Fibroblast of gingiva (primary cell): Measurements from ENCODE around the gene LUC7L.
"Not testable (repeated sequence)": the region's sequence is repeated elsewhere in the genome, so short reads cannot be mapped to it uniquely, and the experiment has no call there.

ENCODE experiments used
- DNase-seq: peaks from one replicate; pipeline ENCODE4 v3.0.0-alpha.2; 2011; ENCODE audit warnings: low read depth

Gene LUC7L

DNA sequence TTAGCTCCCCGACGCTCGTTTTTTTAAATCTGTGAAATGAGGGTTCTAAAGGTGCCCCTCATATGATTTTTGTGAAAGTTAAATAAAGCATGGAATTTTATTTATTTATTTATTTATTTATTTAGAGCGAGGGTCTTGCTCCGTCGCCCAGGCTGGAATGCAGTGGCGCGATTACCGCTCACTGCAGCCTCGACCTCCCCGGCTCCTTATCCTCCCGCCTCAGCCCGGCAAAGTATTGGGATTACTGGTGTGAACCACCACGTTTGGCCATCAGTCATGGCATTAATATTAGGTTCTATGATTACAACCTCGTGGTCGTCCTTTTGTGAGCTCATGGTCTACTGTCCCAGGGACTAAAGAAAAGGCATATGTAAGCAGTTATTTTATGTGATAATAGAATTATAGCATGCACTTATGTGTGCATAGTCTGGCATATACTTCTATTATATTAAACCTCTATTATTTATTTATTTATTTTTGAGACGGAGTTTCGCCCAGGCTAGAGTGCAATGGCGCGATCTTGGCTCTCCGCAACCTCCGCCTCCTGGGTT lies 557 bp upstream of the LUC7L start:
- no peak for DNase-seq

DNA sequence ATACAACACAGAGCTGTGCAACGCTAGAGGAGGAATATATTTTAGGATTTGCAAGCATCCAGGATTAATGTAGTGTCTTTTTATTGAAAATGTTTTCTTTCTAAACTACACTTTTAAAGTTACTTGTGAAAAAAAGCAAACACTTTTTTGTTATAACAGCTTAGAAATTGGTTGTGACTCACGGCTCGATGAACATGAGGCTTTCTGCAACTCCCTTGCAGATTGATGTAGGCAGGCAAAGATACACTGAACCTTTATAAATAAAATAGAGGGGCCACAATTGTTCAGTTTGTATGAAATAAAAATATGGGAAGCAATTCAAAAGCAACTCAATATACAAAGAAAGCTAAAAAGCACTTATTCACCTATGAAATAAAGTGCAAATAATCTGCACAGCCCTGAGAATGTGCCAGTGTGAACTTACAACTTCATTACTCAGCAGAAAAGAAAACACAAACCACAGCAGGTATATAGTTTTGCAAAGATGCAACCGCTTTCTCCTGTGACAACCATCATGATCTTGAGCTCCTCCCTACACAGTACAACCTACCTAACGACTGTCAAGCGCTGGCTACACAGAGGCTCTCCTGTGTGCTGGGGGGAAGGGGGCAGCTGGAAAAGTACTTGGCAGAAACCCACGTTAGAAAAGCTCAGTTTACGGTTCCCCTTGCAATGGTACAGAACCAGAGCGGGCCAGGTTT lies 948 bp downstream of the LUC7L start:
- no peak for DNase-seq

DNA sequence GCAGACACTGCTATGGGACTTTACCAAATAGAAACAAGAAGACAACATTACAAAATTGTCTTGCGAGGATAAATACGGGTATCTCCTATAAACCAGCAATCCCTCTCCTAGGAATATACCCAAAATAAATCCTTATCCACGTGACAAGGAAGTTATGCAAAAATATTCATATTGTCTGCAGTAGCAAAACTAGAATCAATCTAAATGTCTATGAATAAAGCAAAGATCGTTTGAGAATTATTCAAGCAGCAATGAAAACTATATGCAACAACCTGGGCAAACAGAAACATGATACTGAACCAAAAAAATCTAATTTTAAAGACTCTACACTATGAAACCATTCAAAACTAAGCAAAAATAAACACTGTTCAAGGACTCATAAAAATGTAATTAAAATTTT lies 9.2 kb downstream of the LUC7L start:
- DNase-seq, result no peak

DNA sequence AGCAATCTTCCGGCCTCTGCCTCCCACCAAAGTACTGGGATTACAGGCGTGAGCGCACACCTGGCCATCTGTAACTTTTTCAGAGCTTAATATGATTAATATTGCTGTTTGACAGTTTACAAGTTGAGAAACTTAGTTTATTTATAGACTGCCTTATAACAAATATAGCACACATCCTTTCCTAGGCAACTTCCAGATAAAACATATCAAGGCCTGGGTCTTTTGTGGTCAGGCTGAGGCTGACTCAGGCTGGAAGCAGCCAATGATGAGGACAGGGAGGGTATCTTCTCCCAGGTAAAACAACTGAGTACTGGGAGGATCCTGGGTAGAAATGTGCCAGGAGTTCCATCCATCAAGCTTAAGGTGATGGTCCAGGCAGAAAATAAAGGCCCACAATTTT lies 16.2 kb downstream of the LUC7L start:
- no peak for DNase-seq

DNA sequence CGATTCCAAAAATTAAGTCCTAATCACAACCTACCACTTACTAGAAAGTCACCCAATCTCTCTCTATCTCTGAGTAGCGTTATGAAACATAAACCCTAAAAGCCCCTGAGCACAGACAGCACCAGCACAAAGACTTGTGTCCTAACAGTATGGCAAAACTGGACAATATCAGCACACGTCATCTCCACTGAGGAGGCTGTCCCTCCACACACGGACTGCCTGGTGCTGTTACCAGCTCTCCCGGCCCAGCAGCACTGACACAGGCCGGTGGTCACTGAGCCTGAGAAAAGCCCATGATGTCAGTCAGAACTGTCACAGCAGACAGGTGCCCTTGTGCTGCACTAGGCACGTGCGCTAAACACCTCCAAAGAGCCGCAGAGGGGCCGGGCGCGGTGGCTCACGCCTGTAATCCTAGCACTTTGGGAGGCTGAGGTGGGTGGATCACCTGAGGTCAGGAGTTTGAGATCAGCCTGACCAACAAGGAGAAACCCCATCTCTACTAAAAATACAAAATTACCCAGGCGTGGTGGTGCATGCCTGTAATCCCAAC lies 17.5 kb downstream of the LUC7L start:
- DNase-seq, result not testable (repeated sequence)

DNA sequence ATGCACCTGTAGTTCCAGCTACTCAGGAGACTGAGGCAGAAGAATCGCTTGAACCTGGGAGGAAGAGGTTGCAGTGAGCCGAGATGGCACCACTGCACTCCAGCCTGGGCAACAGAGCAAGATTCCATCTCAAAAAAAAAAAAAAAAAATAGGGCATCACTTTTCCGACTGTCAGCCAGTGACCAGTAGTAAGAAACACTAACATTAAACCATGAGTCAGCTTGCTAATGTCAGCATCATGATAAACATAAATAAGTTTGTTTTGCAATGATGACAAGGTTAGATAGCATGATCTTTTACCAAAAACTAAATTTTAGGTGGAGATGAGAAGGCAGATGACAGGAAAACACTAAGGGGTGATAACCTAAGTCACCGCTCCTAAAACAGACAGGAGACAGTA lies 19.9 kb downstream of the LUC7L start:
- DNase-seq, result not testable (repeated sequence)

DNA sequence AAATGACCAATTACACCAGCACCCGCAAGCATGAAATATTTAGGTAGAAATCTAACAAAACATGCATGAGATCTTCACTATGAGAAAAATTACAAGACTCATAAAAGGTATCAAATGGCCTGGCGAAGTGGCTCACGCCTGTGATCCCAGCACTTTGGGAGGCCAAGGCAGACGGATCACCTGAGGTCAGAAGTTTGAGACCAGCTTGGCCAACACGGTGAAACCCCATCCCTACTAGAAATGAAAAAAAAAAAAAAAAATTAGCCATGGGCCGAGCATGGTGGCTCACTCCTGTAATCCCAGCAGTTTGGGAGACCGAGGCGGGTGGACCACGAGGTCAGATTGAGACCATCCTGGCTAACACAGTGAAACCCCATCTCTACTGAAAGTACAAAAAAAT lies 25.2 kb downstream of the LUC7L start:
- not testable (repeated sequence) for DNase-seq

DNA sequence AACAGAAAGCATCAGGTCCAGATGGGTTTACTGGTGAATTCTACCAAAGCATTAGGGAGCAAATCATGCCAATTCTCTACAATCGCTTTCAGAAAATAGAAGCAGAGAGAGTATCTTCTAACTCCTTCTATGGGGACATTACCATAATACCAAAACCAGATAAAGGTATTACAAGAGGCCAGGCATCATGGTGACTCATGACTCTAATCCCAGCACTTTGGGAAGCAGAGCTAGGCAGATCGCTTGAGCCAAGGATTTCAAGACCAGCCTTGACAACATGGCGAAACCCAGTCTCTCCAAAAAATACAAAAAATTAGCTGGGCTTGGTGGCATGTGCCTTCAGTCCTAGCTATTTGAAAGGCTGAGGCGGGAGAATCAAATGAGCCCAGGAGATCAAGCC lies 26.0 kb downstream of the LUC7L start:
- no peak for DNase-seq

DNA sequence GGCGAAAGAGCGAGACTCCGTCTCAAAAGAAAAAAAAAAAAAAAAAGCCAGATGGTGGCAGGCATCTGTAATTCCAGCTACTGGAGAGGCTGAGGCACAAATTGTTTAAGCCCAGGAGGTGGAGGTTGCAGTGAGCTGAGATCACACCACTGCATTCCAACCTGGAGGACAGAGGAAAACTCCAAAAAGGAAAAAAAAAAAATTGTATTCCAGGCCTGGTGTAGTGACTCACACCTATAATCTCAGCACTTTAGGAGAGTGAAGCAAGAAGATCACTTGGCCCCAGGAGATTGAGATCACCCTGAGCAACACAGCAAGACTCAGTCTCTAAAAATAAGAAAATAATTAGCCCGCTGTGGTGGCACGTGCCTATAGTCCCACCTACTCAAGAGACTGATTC lies 28.9 kb downstream of the LUC7L start:
- DNase-seq, result peak; percentile 32

DNA sequence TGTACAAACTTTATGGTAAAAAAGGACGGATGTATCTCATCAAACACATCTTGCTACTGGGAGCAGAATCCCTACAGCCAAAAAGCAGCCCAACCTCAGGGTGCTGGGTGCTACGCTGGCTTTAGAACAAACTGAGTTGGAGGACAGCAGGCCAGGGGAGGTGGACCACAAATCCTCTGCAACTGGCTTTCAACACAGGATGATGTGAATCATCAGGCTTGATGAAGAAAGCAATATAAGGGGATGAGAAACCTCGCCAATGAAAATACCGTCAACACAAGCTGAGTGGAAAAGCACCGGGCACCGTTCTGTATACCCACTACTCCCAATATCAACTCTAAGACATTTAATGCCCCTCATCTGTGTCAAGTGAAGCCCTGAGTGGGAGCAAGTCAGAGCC lies 34.7 kb downstream of the LUC7L start:
- peak; percentile 21 for DNase-seq

DNA sequence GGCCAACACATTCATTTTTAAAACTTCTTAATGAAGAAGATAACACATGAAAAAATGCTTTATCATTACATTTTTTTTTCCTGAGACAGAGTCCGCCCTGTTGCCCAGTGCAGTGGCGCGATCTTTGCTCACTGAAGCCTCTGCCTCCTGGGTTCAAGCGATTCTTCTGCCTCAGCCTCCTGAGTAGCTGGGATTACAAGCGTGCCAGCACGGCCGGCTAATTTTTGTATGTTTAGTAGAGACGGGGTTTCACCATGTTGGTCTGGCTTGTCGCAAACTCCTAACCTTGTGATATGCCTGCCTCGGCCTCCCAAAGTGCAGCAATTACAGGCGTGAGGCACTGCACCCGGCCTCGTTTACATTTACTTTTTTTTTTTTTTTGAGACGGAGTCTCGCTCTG lies 35.8 kb downstream of the LUC7L start:
- DNase-seq, result no peak

DNA sequence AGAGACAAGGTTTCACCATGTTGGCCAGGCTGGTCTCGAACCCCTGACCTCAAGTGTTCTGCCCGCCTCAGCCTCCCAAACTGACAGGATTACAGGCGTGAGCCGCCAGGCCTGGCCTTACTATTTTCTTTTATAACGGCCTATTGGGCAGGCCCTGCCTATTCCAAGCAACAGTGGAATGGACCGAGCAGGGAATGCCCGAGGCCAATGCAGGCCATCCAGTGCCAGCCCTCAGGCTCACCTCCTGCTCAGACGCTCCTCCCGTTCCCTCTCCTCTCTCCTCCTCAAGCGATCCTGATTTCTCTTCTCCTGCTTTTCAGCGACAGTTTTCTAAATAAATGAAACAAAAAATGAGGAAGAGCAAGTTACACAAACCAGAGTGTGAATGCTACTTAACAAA lies 36.6 kb downstream of the LUC7L start:
- DNase-seq, result no peak

DNA sequence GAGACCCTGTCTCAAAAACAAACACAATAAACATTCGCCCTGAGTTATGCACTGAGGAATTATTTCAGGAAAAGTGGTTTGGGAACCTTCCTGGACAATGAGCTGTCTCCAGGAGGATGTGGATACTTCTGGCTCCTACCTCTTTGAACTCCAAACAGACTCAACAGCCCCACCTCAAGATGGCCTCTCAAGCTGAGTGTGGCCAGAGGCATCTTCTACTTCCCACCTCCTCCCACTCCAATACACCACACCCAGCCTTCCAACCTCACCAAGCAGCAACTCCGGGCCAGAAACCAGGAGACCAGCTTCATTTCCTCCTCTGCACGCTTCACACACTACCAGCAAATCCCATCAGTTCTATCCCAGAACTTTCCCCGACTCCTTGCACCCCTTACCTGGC lies 37.4 kb downstream of the LUC7L start:
- no peak for DNase-seq

DNA sequence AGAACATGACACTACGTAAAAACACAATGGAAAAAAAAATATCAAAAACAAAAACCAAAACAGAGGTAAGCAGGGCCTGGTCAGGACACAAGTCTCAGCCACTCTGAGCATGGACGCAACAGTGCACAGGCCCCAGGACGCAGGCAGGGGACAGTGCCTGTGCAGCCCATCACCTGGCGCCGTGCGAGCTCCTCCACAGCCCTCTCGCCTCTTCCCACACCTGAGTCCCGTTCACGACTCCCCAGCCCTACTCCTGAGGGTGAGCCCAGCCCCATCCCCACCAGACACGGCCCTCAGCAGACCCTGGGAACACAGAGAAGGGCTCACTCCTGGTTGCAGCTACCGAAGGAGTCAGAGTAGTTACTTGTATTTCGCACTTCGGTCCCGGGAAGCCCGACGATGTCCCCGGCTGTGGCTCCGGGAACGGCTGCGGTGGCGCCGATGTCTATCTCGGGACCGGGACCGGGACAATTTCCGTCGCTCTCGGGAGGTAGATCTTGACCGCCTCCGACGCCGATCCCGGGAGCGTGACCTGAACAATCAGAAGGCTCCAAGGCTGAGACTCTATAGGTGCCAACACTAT lies 39.6 kb downstream of the LUC7L start:
- DNase-seq, result no peak

DNA sequence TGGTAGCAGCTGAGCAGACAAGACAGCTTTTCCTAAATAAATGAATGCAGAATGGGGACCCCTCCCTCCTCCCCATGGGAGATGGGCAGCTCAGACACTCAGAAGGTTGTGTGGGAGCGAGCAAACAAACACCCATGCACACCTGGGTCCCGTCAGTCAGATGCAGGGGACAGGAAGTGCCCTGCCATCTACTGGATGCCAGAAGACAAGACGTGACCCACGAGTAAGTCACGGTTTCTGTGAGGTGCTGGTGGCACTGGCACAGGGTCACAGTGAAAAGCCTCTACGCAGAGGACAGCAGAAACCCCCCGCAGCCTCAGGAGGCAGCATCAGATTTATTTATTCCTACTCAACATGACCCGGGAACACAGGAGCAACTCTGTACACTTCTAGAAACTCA lies 40.6 kb downstream of the LUC7L start:
- no peak for DNase-seq

DNA sequence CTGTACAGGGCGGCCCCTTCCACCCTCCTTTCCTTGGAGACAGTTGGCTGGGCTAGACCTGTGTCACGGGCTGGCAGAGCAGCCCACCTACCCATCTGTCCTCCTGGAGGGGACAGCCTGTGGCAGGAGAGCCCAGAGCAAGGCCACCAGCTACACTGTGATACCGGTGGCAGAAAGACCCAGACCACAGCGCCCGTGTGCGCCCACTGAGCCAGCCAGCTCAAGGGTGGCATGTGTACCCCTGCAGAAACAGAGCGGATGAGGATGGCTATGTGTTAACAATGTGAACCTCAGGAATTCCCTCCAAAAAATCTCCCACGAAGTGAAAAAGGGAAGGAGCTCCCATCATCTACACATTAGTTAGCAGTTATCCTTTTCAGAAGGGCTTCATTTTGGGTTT lies 41.9 kb downstream of the LUC7L start:
- DNase-seq, result no peak

DNA sequence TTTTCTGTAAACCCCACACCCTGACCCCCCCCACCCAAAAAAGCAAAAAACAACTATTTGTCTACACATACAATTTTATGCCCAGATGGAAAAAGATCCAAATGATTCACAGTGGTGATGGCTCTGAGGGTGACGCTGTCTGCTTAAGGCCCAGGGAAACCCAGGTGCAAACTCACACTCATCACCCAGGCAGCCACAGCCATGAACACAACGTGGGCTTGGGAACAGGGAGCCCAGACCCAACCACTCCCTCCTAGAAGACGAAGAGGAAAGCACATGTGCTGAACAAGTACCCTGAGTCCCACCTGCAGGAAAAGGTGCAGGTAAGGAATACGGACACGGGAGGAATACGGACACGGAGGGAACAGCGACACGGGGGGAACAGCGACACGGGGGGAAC lies 43.6 kb downstream of the LUC7L start:
- DNase-seq, result no peak

DNA sequence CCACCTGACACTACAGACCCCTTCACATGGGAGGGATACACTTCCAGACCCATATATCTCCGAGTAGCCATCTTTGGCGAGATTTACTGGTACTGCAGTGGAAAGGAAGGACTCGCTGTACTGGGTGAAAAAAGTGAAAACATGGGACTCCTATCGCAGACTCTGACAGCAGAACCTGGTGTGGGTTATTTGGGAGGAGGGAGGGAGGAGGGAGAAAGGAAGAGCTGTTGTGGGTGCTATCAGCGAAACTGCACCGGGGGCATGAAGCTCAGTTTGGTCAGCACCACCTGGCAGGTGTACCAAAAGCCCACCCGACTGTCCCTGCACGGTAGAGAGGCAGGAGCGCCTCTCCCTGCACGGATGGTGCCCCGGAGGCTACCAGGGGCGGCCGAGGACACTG lies 44.0 kb downstream of the LUC7L start:
- no peak for DNase-seq

DNA sequence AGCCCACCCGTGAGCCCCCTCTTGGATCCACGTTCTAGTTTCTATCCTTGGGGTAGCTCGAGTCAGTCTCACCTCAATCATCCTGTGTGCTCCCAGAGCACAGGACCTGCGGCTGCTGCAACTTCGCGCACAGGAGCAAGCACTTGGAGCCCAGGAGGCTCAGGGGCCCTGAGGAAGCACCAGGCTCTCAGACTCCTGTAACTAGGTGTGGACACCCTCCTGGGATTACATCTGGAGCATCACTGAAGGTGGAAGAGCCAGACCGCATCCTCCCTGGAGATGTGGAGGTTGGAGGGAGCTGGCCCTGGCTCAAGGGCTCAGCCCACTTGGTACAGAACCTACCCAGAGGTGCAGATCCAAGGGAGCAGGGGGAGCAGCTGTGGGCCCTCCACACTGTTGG lies 46.2 kb downstream of the LUC7L start:
- no peak for DNase-seq

DNA sequence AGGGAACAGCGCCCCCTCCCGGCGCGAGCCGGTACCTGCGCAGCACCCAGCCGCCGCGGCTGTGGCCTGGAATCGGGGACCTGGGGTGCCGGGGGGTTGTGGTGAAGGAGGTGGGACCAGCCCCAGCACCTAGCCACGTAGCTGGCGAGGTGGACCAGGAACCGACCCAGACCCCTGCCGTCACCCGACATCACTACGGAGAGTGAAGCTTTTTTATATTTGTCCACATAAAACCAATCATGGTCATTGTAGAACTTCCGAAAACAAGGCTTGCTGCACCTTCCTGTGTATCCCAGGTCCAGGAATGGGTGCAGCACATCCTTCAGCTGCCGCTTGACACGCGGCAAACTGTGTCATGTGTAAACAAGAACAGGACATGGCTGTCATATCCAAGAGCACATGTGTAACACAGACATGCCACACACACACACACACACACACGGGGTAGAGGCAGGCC lies 47.7 kb downstream of the LUC7L start:
- DNase-seq, result no peak

DNA sequence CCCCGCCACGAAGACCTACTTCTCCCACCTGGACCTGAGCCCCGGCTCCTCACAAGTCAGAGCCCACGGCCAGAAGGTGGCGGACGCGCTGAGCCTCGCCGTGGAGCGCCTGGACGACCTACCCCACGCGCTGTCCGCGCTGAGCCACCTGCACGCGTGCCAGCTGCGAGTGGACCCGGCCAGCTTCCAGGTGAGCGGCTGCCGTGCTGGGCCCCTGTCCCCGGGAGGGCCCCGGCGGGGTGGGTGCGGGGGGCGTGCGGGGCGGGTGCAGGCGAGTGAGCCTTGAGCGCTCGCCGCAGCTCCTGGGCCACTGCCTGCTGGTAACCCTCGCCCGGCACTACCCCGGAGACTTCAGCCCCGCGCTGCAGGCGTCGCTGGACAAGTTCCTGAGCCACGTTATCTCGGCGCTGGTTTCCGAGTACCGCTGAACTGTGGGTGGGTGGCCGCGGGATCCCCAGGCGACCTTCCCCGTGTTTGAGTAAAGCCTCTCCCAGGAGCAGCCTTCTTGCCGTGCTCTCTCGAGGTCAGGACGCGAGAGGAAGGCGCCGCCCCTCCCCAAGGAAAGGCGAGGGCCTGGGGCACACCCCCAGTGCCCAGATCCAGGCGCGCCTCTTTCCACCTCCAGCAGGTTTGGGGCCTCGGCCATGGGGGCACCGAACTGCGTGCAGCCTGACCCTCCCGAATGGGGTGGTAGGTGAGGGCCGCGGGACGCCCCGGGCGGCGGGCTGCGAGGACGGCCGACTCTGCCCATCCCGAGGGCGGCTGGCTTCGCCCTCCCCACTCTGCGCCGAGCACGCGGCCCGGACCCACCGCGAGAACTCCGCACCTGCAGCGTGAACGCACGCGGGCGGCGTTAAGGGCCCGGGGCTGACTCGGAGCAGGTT lies 48.3 kb downstream of the LUC7L start:
- DNase-seq, result peak; percentile 34

DNA sequence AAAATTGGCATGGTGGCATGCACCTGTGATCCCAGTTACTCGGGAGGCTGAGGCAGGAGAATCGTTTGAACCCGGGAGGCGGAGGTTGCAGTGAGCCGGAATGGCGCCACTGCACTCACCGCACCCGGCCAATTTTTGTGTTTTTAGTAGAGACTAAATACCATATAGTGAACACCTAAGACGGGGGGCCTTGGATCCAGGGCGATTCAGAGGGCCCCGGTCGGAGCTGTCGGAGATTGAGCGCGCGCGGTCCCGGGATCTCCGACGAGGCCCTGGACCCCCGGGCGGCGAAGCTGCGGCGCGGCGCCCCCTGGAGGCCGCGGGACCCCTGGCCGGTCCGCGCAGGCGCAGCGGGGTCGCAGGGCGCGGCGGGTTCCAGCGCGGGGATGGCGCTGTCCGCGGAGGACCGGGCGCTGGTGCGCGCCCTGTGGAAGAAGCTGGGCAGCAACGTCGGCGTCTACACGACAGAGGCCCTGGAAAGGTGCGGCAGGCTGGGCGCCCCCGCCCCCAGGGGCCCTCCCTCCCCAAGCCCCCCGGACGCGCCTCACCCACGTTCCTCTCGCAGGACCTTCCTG lies 49.1 kb downstream of the LUC7L start, which contains the start of gene HBQ1:
HBQ1 (plus strand) TSS at position 359 of the 575 bp plus-strand sequence; CDS start at position 387, 28 bp downstream.
- DNase-seq, result no peak
